IMR-90 (cell line): ENCODE measurements around the gene TIMM44. TPM values are rescaled to one million over a fixed set of nuclear protein-coding genes. Genes with fewer than 3 reads are reported as not detected.

Experiments used
- ATAC-seq: fragments of 200-7000 bp; cut with Tn5 transposase; 2 replicates; pipeline ENCODE4 v1.9.1; 2020; ENCODE audit warnings: low read depth, mild to moderate bottlenecking, moderate library complexity
- BruUV-seq: library from RNA; stranded (reverse); fragments of 400-500 nt; replicated peaks from 2 replicates; lab custom pipeline; 2021; lab: Mats Ljungman, UMichigan
- CTCF ChIA-PET: fragments of 300-600 bp; formaldehyde crosslinking; extraction: SDS; loops from one replicate; lab custom pipeline; 2021; ENCODE audit warnings: antibody characterized with exemption; lab: Yijun Ruan, JAX
- POLR2A ChIA-PET: fragments of 300-600 bp; sonication (Branson Sonifier 250); formaldehyde crosslinking; loops from one replicate; lab custom pipeline; 2022; ENCODE audit warnings: antibody characterized with exemption; ENCODE audit not compliant: unreplicated experiment; lab: Charles Lee
- DNase-seq: peaks from one replicate; pipeline ENCODE4 v3.0.0; 2013
- H2AFZ ChIP-seq: replicated peaks from 2 replicates; pipeline ENCODE3; 2013; ENCODE audit warnings: low read length, mild to moderate bottlenecking; ENCODE audit not compliant: poor library complexity
- H2AK5ac ChIP-seq: 2 replicates; pipeline ENCODE4 v1.6.1; 2013; ENCODE audit warnings: low read depth, low read length, inconsistent platforms
- H2AK9ac ChIP-seq: replicated peaks from 2 replicates; pipeline ENCODE3; 2013; ENCODE audit warnings: mild to moderate bottlenecking, low read depth, low read length, moderate library complexity; ENCODE audit not compliant: poor library complexity
- H2BK120ac ChIP-seq: 2 replicates; pipeline ENCODE4 v1.6.1; 2013; ENCODE audit warnings: low read depth, low read length, inconsistent platforms
- H2BK15ac ChIP-seq: 3 replicates; pipeline ENCODE4 v1.6.1; 2013; ENCODE audit warnings: low read depth, low read length, inconsistent platforms
- H2BK20ac ChIP-seq: 2 replicates; pipeline ENCODE4 v1.6.1; 2013; ENCODE audit warnings: low read depth, mild to moderate bottlenecking, inconsistent platforms, low read length, moderate library complexity
- H2BK5ac ChIP-seq: 2 replicates; pipeline ENCODE4 v1.6.1; 2013; ENCODE audit warnings: mild to moderate bottlenecking, low read depth, low read length, inconsistent platforms; ENCODE audit not compliant: poor library complexity, severe bottlenecking
- H3K14ac ChIP-seq: replicated peaks from 2 replicates; pipeline ENCODE4 v1.6.1; 2013; ENCODE audit warnings: low read depth, low read length, inconsistent platforms
- H3K18ac ChIP-seq: 2 replicates; pipeline ENCODE4 v1.6.1; 2013; ENCODE audit warnings: low read depth, low read length, control low read depth
- H3K23ac ChIP-seq: 2 replicates; pipeline ENCODE4 v1.6.1; 2013; ENCODE audit warnings: low read depth, low read length, inconsistent platforms
- H3K27ac ChIP-seq: 2 replicates; pipeline ENCODE4 v1.5.1; 2013; ENCODE audit warnings: mild to moderate bottlenecking, control low read depth, low read length; ENCODE audit not compliant: insufficient read depth
- H3K27me3 ChIP-seq: 2 replicates; pipeline ENCODE4 v1.6.1; 2013; ENCODE audit warnings: low read length; ENCODE audit not compliant: control insufficient read depth, insufficient read depth
- H3K36me3 ChIP-seq: 2 replicates; pipeline ENCODE4 v1.6.1; 2013; ENCODE audit warnings: low read length, mixed read lengths; ENCODE audit not compliant: control insufficient read depth, insufficient read depth
- H3K4ac ChIP-seq: 2 replicates; pipeline ENCODE4 v1.6.1; 2013; ENCODE audit warnings: low read depth, low read length, inconsistent platforms
- H3K4me1 ChIP-seq: 2 replicates; pipeline ENCODE4 v1.6.1; 2013; ENCODE audit warnings: low read length, mixed read lengths; ENCODE audit not compliant: control insufficient read depth, insufficient read depth
- H3K4me2 ChIP-seq: 2 replicates; pipeline ENCODE4 v1.6.1; 2013; ENCODE audit warnings: low read depth, mild to moderate bottlenecking, control low read depth, low read length, moderate library complexity
- H3K4me3 ChIP-seq: 2 replicates; pipeline ENCODE4 v1.5.1; 2013; ENCODE audit warnings: low read depth, mild to moderate bottlenecking, control low read depth, low read length, moderate library complexity; ENCODE audit not compliant: insufficient read depth
- H3K56ac ChIP-seq: 2 replicates; pipeline ENCODE4 v1.6.1; 2013; ENCODE audit warnings: low read length, inconsistent platforms; ENCODE audit not compliant: insufficient read depth; ENCODE audit errors: extremely low read depth
- H3K79me1 ChIP-seq, 2 experiments: 2 replicates each; pipeline ENCODE4 v1.6.1; 2013; ENCODE audit warnings: low read length in 2 of 2, inconsistent platforms in 1 of 2, low read depth in 1 of 2
- H3K9ac ChIP-seq: 2 replicates; pipeline ENCODE4 v1.6.1; 2013; ENCODE audit warnings: low read depth, low read length, control low read depth
- H3K9me1 ChIP-seq: 2 replicates; pipeline ENCODE4 v1.6.1; 2013; ENCODE audit warnings: low read length, inconsistent platforms; ENCODE audit not compliant: insufficient read depth
- H3K9me3 ChIP-seq: 2 replicates; pipeline ENCODE4 v1.6.1; 2013; ENCODE audit warnings: low read length; ENCODE audit not compliant: control insufficient read depth, insufficient read depth
- H4K20me1 ChIP-seq: 2 replicates; pipeline ENCODE4 v1.6.1; 2013; ENCODE audit warnings: low read length, inconsistent platforms; ENCODE audit not compliant: insufficient read depth
- H4K5ac ChIP-seq: 2 replicates; pipeline ENCODE4 v1.6.1; 2013; ENCODE audit warnings: mild to moderate bottlenecking, low read depth, low read length, control low read depth
- H4K8ac ChIP-seq, 2 experiments: 2 replicates each; pipeline ENCODE4 v1.6.1; 2013; ENCODE audit warnings: low read depth in 2 of 2, low read length in 2 of 2, control low read depth in 1 of 2, inconsistent platforms in 1 of 2
- H4K91ac ChIP-seq: 2 replicates; pipeline ENCODE4 v1.6.1; 2013; ENCODE audit warnings: low read depth, low read length, inconsistent platforms; ENCODE audit not compliant: insufficient read depth
- BHLHE40 ChIP-seq: fragments of 150-350 bp; IDR thresholded peaks from 2 replicates; pipeline ENCODE4 v1.6.1; 2016; ENCODE audit warnings: mild to moderate bottlenecking, low read depth, low read length
- CEBPB ChIP-seq: IDR thresholded peaks from 2 replicates; pipeline ENCODE4 v1.6.1; 2012; ENCODE audit warnings: low read depth, low read length, improper control_type of control experiment
- CHD1 ChIP-seq: IDR thresholded peaks from 2 replicates; pipeline ENCODE4 v1.6.1; 2012; ENCODE audit warnings: low read depth, low read length, improper control_type of control experiment
- CTCF ChIP-seq: conservative IDR thresholded peaks from 2 replicates; pipeline ENCODE4 v1.5.1; 2012; ENCODE audit warnings: mild to moderate bottlenecking, low read depth, low read length, improper control_type of control experiment
- ELK1 ChIP-seq: fragments of 150-350 bp; IDR thresholded peaks from 2 replicates; pipeline ENCODE4 v1.6.1; 2016; ENCODE audit warnings: low read depth, mild to moderate bottlenecking, low read length, moderate library complexity, borderline replicate concordance
- MXI1 ChIP-seq: IDR thresholded peaks from 2 replicates; pipeline ENCODE4 v1.6.1; 2012; ENCODE audit warnings: low read depth, mild to moderate bottlenecking, low read length, moderate library complexity, borderline replicate concordance
- RAD21 ChIP-seq: IDR thresholded peaks from 2 replicates; pipeline ENCODE4 v1.6.1; 2012; ENCODE audit warnings: low read length, improper control_type of control experiment
- RFX5 ChIP-seq: IDR thresholded peaks from 2 replicates; pipeline ENCODE4 v1.8.0; 2012; ENCODE audit warnings: low read depth, mild to moderate bottlenecking, low read length, moderate library complexity
- USF2 ChIP-seq: fragments of 150-350 bp; IDR thresholded peaks from 2 replicates; pipeline ENCODE4 v1.6.1; 2017; ENCODE audit warnings: mild to moderate bottlenecking, antibody characterized with exemption, low read length, low read depth
- WGBS, 2 experiments: methylation state at CpG; one replicate each; pipeline versions ENCODE4 v1.1.5 to v1.1.7; 2013; ENCODE audit warnings: missing lambda C conversion rate in 2 of 2; ENCODE audit not compliant: insufficient read length in 1 of 2; ENCODE audit errors: extremely low coverage in 2 of 2; 5-methylcytosine and 5-hydroxymethylcytosine counted together
- dilution Hi-C: fragments of 300-500 bp; cut with HindIII; formaldehyde crosslinking; loops from one replicate; pipeline ENCODE4 v1.14.3; 2018; ENCODE audit warnings: low sequenced_read_pairs; ENCODE audit not compliant: unreplicated experiment
- in situ Hi-C: fragments of 300-500 bp; cut with MboI; formaldehyde crosslinking; loops from 3 replicates; pipeline ENCODE4 v1.14.3; 2019; ENCODE audit warnings: low sequenced_read_pairs, inconsistent platforms, mixed read lengths
- intact Hi-C: fragments of 100-400 bp; cut with micrococcal nuclease; formaldehyde crosslinking; loops from 2 replicates; pipeline ENCODE4 v1.10.0; 2022
- polyA plus RNA-seq, 3 experiments: library from polyadenylated mRNA; depleted of rRNA; stranded (reverse); fragments of >200 nt; gene quantifications; 2 replicates each; pipeline ENCODE4 v1.2.3, GENCODE V29; 2012; ENCODE audit warnings: low replicate concordance in 1 of 3
- total RNA-seq: library from RNA; depleted of rRNA; stranded (reverse); fragments of >200 nt; gene quantifications from 2 replicates; pipeline ENCODE4 v1.2.3, GENCODE V29; 2012

TIMM44 gene
- total and polyA plus RNA-seq, 2 of the 4 experiments (the other 2 are of a cell fraction): 37.6 to 52.3 TPM

GRCh38 chr19:7879836-7880235, 63.6 kb downstream of the TIMM44 start:
- dilution Hi-C loops: no loop called here
- Histone ChIP-seq H3K9me1 (no peaks in the 10 kb centered on the region), H2BK120ac (no peak overlapping the region), H3K4me2 (no peak overlapping the region), H3K18ac (no peak overlapping the region), H3K9me3 (no peaks in the 10 kb centered on the region), H2AK9ac (no peak overlapping the region), H3K4ac (no peak overlapping the region), H3K27ac (no peak overlapping the region), H2AFZ (no peak overlapping the region), H3K4me1 (no peaks in the 10 kb centered on the region), H4K5ac (no peak overlapping the region), H3K23ac (no peak overlapping the region), H3K36me3 (no peaks in the 10 kb centered on the region), H2BK15ac (no peak overlapping the region), H2AK5ac (no peak overlapping the region), H2BK20ac (no peak overlapping the region), H3K79me1 (no peaks in the 10 kb centered on the region), H3K4me3 (no peak overlapping the region), H3K56ac (no peak overlapping the region), H3K9ac (no peak overlapping the region), H2BK5ac (no peak overlapping the region), H4K8ac (no peak overlapping the region), H3K14ac (no peak overlapping the region), H3K27me3 (peaks cover 10% of the 10 kb centered on the region), H4K20me1 (no peaks in the 10 kb centered on the region), H4K91ac (no peak overlapping the region)
- CTCF ChIA-PET: no interaction called here
- in situ Hi-C loops: no loop called here
- DNase-seq (no peak), ATAC-seq (no peak)
- TF ChIP-seq RAD21 (no peak), RFX5 (no peak), MXI1 (no peak), USF2 (no peak), CTCF (no peak), BHLHE40 (no peak), CHD1 (no peak), ELK1 (no peak), CEBPB (no peak)
- WGBS, 2 experiments: 64% methylated on average over 7 of the region's 19 CpGs; no CpG with 5 or more reads in 1 of the 2 experiments
- POLR2A ChIA-PET: no interaction called here
- intact Hi-C loops: no loop called here
- BruUV-seq: no TSS peak
